HUES48 (cell line): ENCODE data around the gene CT47A1.
"Not testable (repeated sequence)": the region's sequence is repeated elsewhere in the genome, so short reads cannot be mapped to it uniquely, and the experiment has no call there.

ENCODE experiments used
- H3K27ac ChIP-seq: one replicate; pipeline ENCODE4 v1.7.0; 2013; ENCODE audit warnings: low read depth, low read length, inconsistent platforms
- H3K27me3 ChIP-seq: 2 replicates; pipeline ENCODE4 v1.6.1; 2013; ENCODE audit warnings: mild to moderate bottlenecking, low read length; ENCODE audit not compliant: control insufficient read depth, insufficient read depth
- H3K36me3 ChIP-seq: 2 replicates; pipeline ENCODE4 v1.6.1; 2013; ENCODE audit warnings: low read length; ENCODE audit not compliant: control insufficient read depth, insufficient read depth
- H3K4me1 ChIP-seq: 2 replicates; pipeline ENCODE4 v1.6.1; 2013; ENCODE audit warnings: mild to moderate bottlenecking, low read length; ENCODE audit not compliant: control insufficient read depth, insufficient read depth
- H3K4me3 ChIP-seq: 2 replicates; pipeline ENCODE4 v1.5.1; 2013; ENCODE audit warnings: mild to moderate bottlenecking, low read depth, low read length
- H3K9ac ChIP-seq: 2 replicates; pipeline ENCODE4 v1.6.1; 2013; ENCODE audit warnings: mild to moderate bottlenecking, low read depth, low read length, moderate library complexity
- H3K9me3 ChIP-seq: 2 replicates; pipeline ENCODE4 v1.6.1; 2013; ENCODE audit warnings: low read length; ENCODE audit not compliant: control insufficient read depth, insufficient read depth

CT47A1 gene

DNA sequence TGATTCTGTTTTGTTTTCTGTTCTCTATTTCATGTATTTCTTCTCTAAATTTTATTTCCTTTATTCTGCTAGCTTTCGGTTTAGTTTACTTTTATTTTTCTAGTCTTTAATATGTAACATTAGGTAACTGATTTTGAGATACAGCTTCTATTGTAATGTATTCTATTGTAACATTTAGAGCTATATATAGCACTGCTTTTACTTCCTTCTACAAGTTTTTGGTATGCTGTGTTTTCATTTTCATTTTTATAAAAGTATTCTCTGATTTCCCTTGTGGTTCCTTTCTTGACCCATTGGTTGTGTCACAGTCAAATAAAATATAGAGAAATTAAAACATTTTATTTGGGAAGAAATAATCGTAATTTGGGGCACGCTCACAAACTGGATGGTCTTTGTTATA, 13.9 kb upstream of the CT47A1 start:
- peaks cover 3% of the 10 kb centered on the region; the same call in 1 of the 2 replicates for H3K27me3 ChIP-seq
- H3K4me1 ChIP-seq: peaks cover 6% of the 10 kb centered on the region; the same call in 1 of the 2 replicates
- H3K36me3 ChIP-seq: no peaks in the 10 kb centered on the region
- no peak overlapping the region for H3K4me3 ChIP-seq
- H3K9me3 ChIP-seq: no peaks in the 10 kb centered on the region
- no peak overlapping the region for H3K27ac ChIP-seq
- no peak overlapping the region for H3K9ac ChIP-seq

DNA sequence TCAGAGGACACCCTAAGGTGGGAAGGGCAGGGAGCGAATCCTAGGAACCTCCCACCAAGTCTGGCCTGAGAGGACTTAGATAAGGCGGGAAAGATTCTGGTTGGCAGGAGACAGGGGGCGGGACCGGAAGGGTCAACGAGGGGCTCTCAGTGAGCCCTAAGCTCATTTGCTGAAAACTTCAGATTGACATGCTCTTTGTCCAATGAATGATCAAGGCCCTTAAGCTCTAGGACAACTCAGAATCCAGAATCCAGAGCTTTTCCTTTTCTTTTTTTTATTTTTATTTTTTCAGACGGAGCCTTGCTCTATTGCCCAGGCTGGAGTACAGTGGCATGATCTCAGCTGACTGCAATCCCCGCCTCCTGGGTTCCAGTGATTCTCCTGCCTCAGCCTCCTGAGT, 29.1 kb downstream of the CT47A1 start, which contains the start of gene CT47A7:
Gene CT47A7 (minus strand): TSS at position 101 of the 400 bp plus-strand sequence. CDS start 255 bp downstream, outside the sequence.
- H3K9ac ChIP-seq, H3K4me1 ChIP-seq, H3K27ac ChIP-seq, H3K36me3 ChIP-seq, H3K9me3 ChIP-seq, H3K4me3 ChIP-seq, H3K27me3 ChIP-seq: not testable (repeated sequence)
